Hepatocyte (in vitro differentiated cells): ENCODE measurements around the gene FLAD1. TPM values are rescaled to one million over a fixed set of nuclear protein-coding genes. Genes with fewer than 3 reads are reported as not detected.

Source experiments
- DNase-seq: peaks from one replicate; pipeline ENCODE4 v3.0.0-alpha.2; 2016; ENCODE audit warnings: low spot score
- H2AFZ ChIP-seq: fragments of 200-600 bp; sonication (generic); 2 replicates; pipeline ENCODE4 v1.6.0; 2016; ENCODE audit warnings: antibody characterized with exemption, mild to moderate bottlenecking
- H3K27ac ChIP-seq: fragments of 200-600 bp; sonication (generic); 2 replicates; pipeline ENCODE4 v1.5.1; 2016; ENCODE audit warnings: mild to moderate bottlenecking
- H3K27me3 ChIP-seq: fragments of 200-600 bp; sonication (generic); 2 replicates; pipeline ENCODE4 v1.6.1; 2016
- H3K36me3 ChIP-seq: fragments of 200-600 bp; sonication (generic); replicated peaks from 2 replicates; pipeline ENCODE4 v1.5.1; 2016; ENCODE audit warnings: low read depth; ENCODE audit not compliant: insufficient read depth
- H3K4me1 ChIP-seq: fragments of 200-600 bp; sonication (generic); 2 replicates; pipeline ENCODE4 v1.5.1; 2016; ENCODE audit warnings: mild to moderate bottlenecking, moderate library complexity; ENCODE audit not compliant: insufficient read depth
- H3K4me2 ChIP-seq: fragments of 200-600 bp; sonication (generic); 2 replicates; pipeline ENCODE4 v1.6.0; 2016
- H3K4me3 ChIP-seq: fragments of 200-600 bp; sonication (generic); 2 replicates; pipeline ENCODE4 v1.5.1; 2016; ENCODE audit warnings: mild to moderate bottlenecking
- H3K79me2 ChIP-seq: fragments of 200-600 bp; sonication (generic); 2 replicates; pipeline ENCODE4 v1.6.0; 2017; ENCODE audit warnings: mild to moderate bottlenecking
- H3K9me2 ChIP-seq: fragments of 200-600 bp; sonication (generic); replicated peaks from 2 replicates; pipeline ENCODE4 v1.6.0; 2017; ENCODE audit warnings: mild to moderate bottlenecking; ENCODE audit not compliant: insufficient read depth
- H3K9me3 ChIP-seq: fragments of 200-600 bp; sonication (generic); 2 replicates; pipeline ENCODE4 v1.5.1; 2016; ENCODE audit warnings: low read depth, mild to moderate bottlenecking
- H4K20me1 ChIP-seq: fragments of 200-600 bp; sonication (generic); 2 replicates; pipeline ENCODE4 v1.6.0; 2016; ENCODE audit warnings: mild to moderate bottlenecking; ENCODE audit not compliant: insufficient read depth, poor library complexity, severe bottlenecking
- CTCF ChIP-seq: fragments of 200-600 bp; sonication (generic); IDR thresholded peaks from 2 replicates; pipeline ENCODE4 v1.5.1; 2016; ENCODE audit warnings: antibody characterized with exemption, mild to moderate bottlenecking; ENCODE audit not compliant: poor library complexity
- EZH2 ChIP-seq: fragments of 200-600 bp; sonication (generic); IDR thresholded peaks from 2 replicates; pipeline ENCODE4 v1.6.1; 2016; ENCODE audit warnings: antibody characterized with exemption, mild to moderate bottlenecking, borderline replicate concordance
- EZH2phosphoT487 ChIP-seq: fragments of 200-600 bp; sonication (generic); IDR thresholded peaks from one replicate; pipeline ENCODE4 v1.6.1; 2018; ENCODE audit warnings: antibody characterized with exemption, mild to moderate bottlenecking, low read depth, moderate library complexity; ENCODE audit not compliant: unreplicated experiment, severe bottlenecking
- WGBS: methylation state at CpG from one replicate; pipeline ENCODE4 v1.1.6; 2016; ENCODE audit warnings: low lambda C conversion rate; ENCODE audit errors: missing lambda C conversion rate; 5-methylcytosine and 5-hydroxymethylcytosine counted together
- polyA plus RNA-seq: library from polyadenylated mRNA; unstranded; fragments of >200 nt; fragmentation: Nextera tagmentation; extraction: Ambion mirVana; gene quantifications from 2 replicates; pipeline ENCODE4 v1.2.1, GENCODE V29; 2016
- total RNA-seq: library from RNA; depleted of rRNA; stranded (reverse); fragments of >200 nt; gene quantifications from 2 replicates; pipeline ENCODE4 v1.2.3, GENCODE V29; 2014

Gene FLAD1
- total and polyA plus RNA-seq, 2 experiments from 2014 or later: 25.6 to 45.1 TPM

- DNase-seq: no peak
- H3K9me3 ChIP-seq: no peaks in the 10 kb centered on the region
- no peak overlapping the region for H3K27ac ChIP-seq
- no peak overlapping the region for H3K4me3 ChIP-seq
- peaks cover 14% of the 10 kb centered on the region for H3K4me1 ChIP-seq
- H3K36me3 ChIP-seq: no peaks in the 10 kb centered on the region
- no peaks in the 10 kb centered on the region for H3K27me3 ChIP-seq
- H3K9me2 ChIP-seq: no peaks in the 10 kb centered on the region
- no peaks in the 10 kb centered on the region for H4K20me1 ChIP-seq
- no peak overlapping the region for H2AFZ ChIP-seq
- WGBS: 90% methylated on average over 8 of the region's 8 CpGs
- TF ChIP-seq EZH2phosphoT487: no peak
- no peaks in the 10 kb centered on the region for H3K79me2 ChIP-seq
- H3K4me2 ChIP-seq: no peak overlapping the region
Observed at GRCh38 chr1:155018617-155019348, 35.6 kb downstream of the FLAD1 start.

- Histone ChIP-seq H3K36me3 (no peaks in the 10 kb centered on the region), H4K20me1 (no peaks in the 10 kb centered on the region), H3K79me2 (no peaks in the 10 kb centered on the region), H3K9me3 (no peaks in the 10 kb centered on the region), H3K27ac (no peak overlapping the region), H3K4me3 (no peak overlapping the region), H3K4me2 (no peak overlapping the region), H3K9me2 (no peaks in the 10 kb centered on the region), H3K27me3 (no peaks in the 10 kb centered on the region), H2AFZ (no peak overlapping the region), H3K4me1 (peaks cover 14% of the 10 kb centered on the region)
- DNase-seq: no peak
- no peak for TF ChIP-seq EZH2
- no peak for TF ChIP-seq EZH2phosphoT487
- no peak for TF ChIP-seq CTCF
- 83% methylated on average over 11 of the region's 11 CpGs for WGBS
Observed at GRCh38 chr1:155019377-155020245, 36.5 kb downstream of the FLAD1 start.

GRCh38 chr1:155022136-155022926 is 39.2 kb downstream of the FLAD1 start:
- 83% methylated on average over 8 of the region's 8 CpGs for WGBS
- Histone ChIP-seq H3K4me2 (no peak overlapping the region), H3K27me3 (no peaks in the 10 kb centered on the region), H2AFZ (no peak overlapping the region), H3K4me3 (no peak overlapping the region), H3K9me3 (no peaks in the 10 kb centered on the region), H3K9me2 (no peaks in the 10 kb centered on the region), H3K27ac (no peak overlapping the region), H3K36me3 (no peaks in the 10 kb centered on the region), H3K4me1 (peaks cover 11% of the 10 kb centered on the region), H3K79me2 (no peaks in the 10 kb centered on the region), H4K20me1 (no peaks in the 10 kb centered on the region)
- DNase-seq: no peak
- TF ChIP-seq EZH2phosphoT487 (no peak), CTCF (no peak), EZH2 (no peak)
